A204.1 (cell line): ENCODE results near the gene DDX46.
"Not testable (repeated sequence)": the region's sequence is repeated elsewhere in the genome, so short reads cannot be mapped to it uniquely, and the experiment has no call there.

ENCODE experiments used
- FAIRE-seq: peaks from 2 replicates; lab custom pipeline; 2012; peaks lifted over from hg19 to GRCh38; lab: Jason Lieb, UNC

The DDX46 gene

GRCh38 chr5:134845852-134846640 lies 87.5 kb downstream of the DDX46 start, which contains the start of gene C5orf24:
Gene C5orf24 (plus strand): TSS chr5:134845968. CDS start chr5:134854901, 8,933 bp downstream.
- peak; percentile 6 for FAIRE-seq

DNA sequence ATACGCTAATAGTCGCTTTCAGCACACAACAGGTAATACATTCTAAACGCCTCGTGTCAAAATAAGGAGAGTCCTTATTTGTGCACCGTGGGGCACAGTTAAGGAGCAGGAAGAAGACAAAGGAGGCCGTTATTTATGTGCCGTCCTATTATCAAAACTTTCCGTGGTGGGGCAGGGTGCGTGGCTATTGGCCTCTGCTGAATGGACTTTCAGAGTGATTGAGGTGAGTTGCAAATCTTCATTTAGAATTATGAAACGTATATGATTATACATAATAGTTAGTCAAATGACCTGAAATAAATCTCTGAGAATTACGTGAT lies 88.0 kb downstream of the DDX46 start:
- FAIRE-seq = no peak

GRCh38 chr5:134849434-134849933 lies 90.9 kb downstream of the DDX46 start:
- not testable (repeated sequence) for FAIRE-seq

- FAIRE-seq = no peak
Observed at GRCh38 chr5:134851307-134851923, 92.8 kb downstream of the DDX46 start.

- not testable (repeated sequence) for FAIRE-seq
Observed at GRCh38 chr5:134856465-134856864, 97.9 kb downstream of the DDX46 start.

DNA sequence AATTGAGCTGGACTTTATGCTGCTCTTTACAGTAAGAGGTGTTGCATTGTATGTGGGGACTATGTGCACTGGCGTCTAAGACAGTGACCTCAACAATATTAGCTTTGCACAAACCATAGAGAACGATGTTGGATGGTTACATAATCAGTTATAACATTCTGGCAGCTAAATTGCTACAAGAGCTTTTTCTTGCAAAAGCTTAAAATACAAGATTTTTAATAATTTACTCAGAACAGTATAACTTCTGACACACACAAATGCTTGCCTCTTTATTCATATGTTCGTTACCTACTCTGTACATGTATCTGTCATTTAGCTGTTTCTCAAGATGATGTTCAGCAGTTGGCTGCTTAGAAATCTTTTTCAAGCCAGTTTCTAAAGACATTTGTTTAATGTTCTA lies 98.8 kb downstream of the DDX46 start:
- FAIRE-seq = no peak

DNA sequence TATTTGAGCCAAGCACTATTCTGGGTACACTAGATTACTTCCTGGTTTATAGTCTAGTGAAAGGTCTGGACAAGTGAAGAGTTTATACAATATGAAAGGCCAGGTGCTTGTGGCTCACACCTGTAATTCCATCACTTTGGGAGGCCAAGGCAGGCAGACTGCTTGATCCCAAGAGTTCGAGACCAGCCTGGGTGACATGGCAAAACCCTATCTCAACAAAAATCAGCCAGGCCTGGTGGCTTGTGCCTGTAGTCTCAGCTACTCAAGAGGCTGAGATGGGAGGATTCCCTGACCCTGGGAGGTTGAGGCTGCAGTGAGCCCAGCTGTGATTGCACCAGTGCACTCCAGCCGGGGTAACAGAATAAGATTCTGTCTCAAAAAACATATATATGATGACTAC lies 106.1 kb downstream of the DDX46 start:
- FAIRE-seq = no peak

- FAIRE-seq = no peak
Observed at GRCh38 chr5:134873494-134873893, 114.9 kb downstream of the DDX46 start.

- FAIRE-seq = no peak
Observed at GRCh38 chr5:134873987-134874830, 115.6 kb downstream of the DDX46 start, which contains the start of gene TXNDC15. Gene TXNDC15 (plus strand): TSS chr5:134874371. CDS start chr5:134874428, 57 bp downstream.

- peak; percentile 9 for FAIRE-seq
Observed at GRCh38 chr5:134874831-134875655, 116.5 kb downstream of the DDX46 start.

DNA sequence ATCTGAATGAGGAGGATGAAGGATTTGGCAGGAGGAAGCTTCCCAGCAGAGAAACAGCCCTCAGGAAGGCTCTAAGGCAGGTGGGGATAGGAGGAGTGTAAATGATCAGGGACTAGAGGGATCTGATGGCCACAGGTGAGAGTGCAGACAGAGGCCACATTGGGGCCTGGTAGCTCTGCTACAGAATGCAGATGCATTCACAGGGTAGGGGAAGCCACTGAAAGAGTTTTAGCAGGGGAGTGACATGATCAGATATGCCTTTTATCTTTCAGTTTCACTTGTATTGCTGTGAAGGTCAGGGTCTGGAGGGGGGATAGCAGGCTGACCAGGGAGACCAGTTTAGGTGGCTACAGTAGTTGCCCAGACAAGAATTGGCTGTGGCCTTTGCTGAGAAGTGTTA lies 118.6 kb downstream of the DDX46 start:
- no peak for FAIRE-seq

DNA sequence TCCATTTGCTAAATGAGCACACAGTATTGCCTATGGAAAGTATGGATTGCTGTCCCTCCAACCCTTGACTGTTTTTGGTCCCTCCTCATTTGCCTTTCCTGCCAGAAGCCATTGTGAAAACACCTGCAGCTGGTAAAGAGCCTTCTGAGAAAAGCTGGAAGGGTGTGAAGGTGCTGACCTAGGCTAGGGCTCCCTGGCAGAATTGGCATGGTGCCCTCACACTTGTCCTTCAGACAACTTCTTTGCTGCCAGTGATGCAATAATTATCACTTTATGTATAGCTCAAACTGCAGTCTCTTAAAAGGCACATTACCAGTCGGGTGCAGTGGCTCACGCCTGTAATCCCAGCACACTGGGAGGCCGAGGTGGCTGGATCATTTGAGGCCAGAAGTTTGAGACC lies 119.8 kb downstream of the DDX46 start:
- no peak for FAIRE-seq

DNA sequence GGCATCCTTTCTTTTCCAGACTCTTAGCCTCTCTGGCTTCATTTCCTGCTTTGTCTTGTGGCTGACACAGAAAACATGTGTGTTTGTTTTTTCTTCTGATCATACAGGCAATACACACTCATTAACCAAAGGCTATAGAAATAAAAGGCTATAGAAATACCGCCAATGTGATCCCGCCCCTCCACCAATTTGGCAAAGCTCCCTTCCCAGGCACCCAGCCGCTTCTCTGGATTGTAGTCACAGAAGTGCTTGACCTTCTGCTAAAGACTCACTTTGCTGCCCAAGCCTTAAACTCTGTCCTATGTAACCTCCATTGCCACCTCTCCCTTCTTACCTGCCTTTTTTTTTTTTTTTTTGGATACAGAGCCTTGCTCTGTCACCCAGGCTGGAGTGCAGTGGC lies 120.9 kb downstream of the DDX46 start:
- no peak for FAIRE-seq
